OCI-LY3 (cell line): ENCODE measurements around the gene LSM4.

Source experiments
- EZH2phosphoT487 ChIP-seq: fragments of 200-600 bp; shearing (Covaris generic); IDR thresholded peaks from 2 replicates; pipeline ENCODE4 v1.6.1; 2018; ENCODE audit warnings: antibody characterized with exemption, mixed run types, low read depth
- TF ChIP-seq, protein P1 (sequence below): fragments of 200-600, 300-600 bp; sonication (generic); IDR thresholded peaks from 2 replicates; pipeline ENCODE4 v1.5.1; 2014; ENCODE audit warnings: antibody characterized with exemption, low read length, low read depth

DNA sequence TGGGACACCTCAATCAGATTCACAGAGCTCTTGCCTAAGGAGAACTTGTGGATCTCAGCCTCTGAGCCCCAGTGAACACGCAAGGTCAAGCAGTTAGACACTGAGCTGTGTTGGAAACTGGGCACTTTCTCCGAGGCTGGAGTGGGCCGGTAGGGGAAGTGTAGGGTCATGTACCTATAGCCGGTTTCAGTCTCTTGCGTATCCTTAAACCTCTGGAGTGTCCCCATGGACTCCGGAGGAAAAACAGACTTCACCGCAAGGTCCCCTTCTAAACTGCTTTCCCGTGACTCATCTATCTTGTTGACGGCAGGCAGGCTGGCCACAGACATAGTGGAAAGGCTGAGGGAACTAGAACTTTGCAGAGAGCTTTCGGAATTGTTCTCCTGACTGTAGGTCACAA, 60.0 kb downstream of the LSM4 start:
- TF ChIP-seq, protein P1, sequence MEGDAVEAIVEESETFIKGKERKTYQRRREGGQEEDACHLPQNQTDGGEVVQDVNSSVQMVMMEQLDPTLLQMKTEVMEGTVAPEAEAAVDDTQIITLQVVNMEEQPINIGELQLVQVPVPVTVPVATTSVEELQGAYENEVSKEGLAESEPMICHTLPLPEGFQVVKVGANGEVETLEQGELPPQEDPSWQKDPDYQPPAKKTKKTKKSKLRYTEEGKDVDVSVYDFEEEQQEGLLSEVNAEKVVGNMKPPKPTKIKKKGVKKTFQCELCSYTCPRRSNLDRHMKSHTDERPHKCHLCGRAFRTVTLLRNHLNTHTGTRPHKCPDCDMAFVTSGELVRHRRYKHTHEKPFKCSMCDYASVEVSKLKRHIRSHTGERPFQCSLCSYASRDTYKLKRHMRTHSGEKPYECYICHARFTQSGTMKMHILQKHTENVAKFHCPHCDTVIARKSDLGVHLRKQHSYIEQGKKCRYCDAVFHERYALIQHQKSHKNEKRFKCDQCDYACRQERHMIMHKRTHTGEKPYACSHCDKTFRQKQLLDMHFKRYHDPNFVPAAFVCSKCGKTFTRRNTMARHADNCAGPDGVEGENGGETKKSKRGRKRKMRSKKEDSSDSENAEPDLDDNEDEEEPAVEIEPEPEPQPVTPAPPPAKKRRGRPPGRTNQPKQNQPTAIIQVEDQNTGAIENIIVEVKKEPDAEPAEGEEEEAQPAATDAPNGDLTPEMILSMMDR = no peak
- TF ChIP-seq EZH2phosphoT487 = no peak
